ENCODE measurements around the gene GSTM3.
"Not testable (repeated sequence)": the region's sequence is repeated elsewhere in the genome, so short reads cannot be mapped to it uniquely, and the experiment has no call there.

Gene GSTM3

DNA sequence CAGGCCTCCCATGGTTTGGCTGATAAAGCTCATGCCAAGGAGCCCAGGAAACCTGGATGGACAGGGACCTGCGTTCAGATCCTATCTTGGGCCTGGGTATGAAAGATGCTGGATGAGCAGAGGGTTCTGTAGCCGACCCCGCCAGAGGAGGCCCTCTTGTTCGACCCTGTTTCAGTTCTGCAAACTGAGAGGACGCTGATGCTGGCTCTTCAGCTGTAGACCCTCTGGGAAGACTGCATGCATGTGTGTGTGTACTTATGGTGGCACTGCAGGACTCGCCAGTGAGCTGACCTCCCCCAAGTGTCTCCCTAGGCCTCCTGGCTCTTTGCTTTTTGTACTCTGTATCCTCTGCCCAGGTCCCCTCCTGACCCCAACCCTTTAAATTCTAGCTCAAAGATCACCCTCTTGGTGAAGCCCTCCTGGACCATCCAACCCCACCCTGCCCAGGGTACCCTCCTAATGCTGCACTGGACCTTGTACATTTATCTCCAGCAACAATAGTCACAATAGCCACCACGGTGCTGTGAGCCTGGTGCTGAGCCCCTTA, 21.3 kb upstream of the GSTM3 start:
- no peak for DNase-seq (ENCODE audit: low read depth in 2 of 2)

DNA sequence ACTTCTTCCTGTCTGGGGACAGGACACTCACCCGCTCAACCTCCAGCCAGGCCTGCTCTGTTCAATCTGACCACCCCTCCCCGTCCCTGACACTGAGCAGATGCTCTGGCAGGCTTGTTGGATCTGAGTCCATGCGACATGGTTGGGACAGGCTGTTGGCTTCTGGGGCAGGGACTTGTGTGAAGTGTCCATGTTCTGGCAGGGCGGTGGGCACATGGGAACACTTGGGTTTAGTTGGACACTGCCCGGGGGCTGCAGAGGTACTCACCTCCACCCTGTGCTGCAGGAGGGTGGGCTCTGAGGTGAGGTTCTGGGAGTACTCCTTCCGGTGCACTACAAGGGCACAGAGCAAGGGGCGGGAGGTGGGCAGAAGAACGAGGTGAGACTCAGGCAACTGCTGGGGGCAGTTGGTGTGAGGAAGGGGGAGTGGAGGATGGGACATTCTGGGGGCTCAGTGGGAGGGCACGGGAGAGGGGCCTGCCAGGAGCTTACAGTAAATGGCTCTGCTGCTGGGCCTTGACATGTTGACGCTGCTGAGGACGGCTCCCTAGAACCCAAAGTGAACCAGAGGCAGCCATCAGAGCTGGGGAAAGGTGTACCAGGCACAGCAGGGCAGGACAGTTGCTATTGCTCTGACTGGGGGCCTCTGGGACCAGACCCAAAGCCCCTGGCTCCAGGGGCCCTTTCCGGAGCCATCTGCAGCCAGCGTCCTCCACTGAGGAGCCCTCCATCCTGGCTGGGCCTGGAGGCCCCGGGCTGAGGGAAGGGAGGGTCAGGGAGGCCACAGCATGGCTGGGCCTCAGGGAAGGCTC, 20.6 kb upstream of the GSTM3 start:
- no peak for DNase-seq (ENCODE audit: low read depth in 2 of 2)

DNA sequence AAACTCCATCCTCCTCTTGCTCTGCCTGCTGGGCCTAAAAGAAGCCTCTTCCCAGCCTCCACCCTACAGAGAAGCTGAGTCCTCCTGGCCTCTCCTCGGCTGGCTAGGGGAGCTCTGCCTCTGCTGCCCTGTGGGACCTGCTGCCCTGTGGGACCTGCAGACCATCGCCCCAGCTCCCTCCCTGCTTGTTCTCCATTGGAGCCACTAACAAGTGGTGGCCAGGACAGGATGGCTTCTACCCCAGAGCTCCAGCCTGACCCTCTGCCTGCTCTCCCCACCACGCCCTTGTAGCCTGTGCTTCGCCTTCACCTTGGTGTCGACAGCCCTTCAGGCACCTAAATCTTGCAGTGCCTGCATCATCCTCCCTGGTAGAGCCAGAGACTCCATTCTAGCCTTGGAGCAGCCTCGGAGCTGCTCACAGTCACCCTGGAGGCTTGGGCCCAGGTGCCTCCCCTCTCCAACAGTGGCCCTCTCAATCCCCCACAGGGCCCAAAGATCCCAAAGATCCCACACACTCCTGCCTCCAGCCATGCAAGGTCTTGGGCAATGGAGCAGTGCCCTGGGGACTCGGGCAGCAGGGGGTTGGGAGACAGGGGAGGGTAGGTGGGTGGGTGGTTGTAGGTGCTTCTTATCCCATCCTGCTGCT, 19.9 kb upstream of the GSTM3 start:
- DNase-seq (ENCODE audit: low read depth in 2 of 2): no peak

DNA sequence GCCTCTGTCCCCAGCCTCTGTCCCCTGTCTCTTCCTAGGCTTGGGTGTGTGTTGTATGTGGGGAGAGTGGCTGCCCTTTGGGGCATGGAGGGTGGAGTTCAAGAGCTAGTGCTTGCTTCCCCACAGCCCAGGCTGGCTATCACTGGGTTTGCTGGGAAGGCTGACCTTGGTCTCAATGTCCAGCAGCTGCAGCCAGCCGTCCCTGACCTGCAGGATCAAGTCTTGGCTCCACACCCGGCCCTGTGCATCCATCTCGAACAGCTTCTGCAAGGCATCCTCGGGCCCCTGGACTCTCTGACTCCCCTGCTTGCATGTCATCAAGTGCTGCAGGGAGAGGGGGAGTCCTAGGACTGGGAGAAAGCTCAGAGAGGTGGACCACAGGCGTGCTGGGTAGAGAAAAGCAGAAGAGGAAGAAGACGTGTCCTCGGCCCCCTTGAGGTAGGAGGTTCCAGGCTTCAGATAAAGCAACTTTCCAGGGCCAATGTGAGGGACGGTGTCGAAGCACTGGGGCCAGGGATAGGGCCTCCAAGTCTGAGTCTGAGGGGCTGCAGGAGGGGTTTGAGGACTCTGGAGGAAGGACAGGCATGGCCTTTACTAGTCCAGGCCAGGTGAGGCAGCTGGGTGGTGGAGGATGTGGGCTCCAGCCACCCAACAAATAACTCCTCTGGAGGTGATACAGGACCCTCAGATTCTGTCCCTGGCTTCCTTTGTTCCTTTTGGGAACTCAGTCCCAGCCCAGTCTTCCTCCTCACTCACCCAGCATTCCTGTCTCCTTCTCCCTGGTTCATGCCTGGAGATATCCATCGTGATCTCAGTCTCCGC, 18.9 kb upstream of the GSTM3 start:
- no peak for DNase-seq (ENCODE audit: low read depth in 2 of 2)

DNA sequence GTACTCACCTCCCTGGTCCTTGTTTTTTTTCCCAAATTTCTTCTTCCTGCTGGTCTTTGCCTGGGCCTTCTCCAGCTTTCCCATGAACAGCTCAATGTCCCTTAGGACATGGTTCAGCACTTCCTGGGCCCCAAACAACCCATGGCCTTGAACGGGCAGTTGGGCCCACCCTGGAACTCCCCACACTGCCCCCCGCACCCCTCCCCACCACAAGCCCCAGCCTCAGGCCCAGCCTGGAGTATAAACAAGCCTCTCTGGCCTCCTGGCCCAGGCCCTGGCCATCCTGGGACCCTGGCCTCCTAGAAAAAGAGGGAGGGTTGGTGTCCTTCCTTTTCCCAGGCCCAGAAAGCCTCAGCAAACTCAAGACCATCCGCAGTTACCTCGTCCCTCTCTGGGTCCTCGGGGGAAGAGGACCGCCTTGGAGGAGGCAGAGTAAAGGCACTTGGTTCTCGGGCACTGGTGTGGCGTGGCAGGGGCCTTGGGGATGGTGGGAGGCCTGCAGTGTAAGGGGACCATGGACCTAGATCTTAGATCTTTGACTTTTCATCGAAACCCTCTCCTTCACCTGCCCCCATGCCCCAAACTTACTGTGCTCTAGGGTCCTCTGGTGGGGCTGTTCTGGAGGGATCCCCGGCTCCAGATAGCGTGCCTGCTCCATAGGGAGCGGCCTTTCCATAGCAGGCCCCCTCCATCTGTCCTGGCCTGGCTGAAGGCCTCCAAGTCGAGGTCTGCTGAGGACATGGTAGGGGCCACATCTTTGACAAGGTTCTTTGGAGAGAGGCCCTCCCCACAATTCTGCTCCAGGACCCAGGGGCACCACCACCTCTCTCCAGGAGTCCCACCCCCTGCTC, 17.3 kb upstream of the GSTM3 start:
- DNase-seq (ENCODE audit: low read depth in 2 of 2): no peak

DNA sequence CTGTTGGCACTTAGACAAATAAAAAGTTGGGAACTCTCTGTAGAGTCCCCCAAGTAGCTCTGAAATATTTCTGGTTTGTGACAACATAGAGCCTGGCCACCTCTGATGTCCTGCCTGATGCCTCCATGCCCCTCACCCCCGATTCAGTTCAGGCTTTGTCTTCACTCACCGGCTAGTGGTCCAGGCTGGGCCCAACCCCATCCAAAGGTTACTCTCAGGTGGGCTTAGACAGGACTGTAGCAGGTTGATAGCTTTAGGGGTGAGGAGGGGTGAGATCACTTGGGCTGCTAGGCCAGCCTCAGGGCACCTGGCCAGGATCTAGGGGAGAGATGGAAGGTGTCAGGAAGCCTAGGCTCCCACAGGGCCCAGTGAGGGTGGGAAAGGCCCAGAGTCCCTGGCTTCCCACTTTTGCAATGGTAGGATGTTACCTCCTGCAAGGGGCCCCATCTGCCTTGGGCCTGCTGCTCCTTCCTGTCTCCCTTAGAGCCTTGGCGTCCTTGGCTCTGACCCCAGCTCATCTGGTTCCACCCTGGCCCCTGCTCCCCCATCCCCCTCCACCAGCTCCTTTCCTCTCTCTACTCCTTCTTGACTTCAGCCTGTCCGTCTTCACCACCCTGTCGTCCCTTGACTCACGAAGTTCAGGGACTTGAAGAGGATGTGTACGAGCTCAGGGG, 16.1 kb upstream of the GSTM3 start:
- DNase-seq (ENCODE audit: low read depth in 2 of 2): no peak

DNA sequence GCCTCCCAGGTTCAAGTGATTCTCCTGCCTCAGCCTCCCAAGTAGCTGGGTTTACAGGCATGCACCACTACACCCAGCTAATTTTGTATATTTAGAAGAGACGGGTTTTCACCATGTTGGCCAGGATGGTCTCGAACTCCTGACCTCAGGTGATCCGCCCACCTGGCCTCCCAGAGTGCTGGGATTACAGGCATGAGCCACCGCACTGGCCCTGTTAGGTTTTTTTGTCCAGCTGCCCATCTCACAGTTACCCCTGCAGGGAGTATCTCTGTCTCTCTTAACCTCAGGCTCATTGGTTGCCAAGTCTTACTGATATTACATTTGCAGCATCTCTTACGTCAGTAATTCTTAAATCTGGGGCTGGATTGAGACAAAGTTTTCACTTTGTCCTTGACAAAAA, 15.5 kb upstream of the GSTM3 start:
- not testable (repeated sequence) for DNase-seq (ENCODE audit: low read depth in 2 of 2)

DNA sequence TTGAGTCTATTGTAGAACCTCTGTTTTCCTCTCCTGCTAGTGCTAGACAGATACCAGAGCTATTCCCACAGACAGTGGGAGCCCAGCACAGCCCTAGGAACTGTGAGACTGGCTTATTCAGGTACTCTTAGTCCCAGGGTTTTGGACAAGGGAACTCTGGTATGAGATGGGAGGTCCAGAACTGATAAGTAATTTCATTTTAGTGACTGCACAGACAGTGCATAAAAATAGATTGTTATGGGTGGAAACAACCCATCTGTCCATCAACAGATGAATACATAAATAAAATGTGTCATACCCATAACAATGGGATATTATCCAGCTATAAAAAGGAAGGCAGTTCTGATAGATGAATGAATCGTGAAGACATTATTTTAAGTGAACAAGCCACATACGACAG, 13.9 kb upstream of the GSTM3 start:
- no peak for DNase-seq (ENCODE audit: low read depth in 2 of 2)

DNA sequence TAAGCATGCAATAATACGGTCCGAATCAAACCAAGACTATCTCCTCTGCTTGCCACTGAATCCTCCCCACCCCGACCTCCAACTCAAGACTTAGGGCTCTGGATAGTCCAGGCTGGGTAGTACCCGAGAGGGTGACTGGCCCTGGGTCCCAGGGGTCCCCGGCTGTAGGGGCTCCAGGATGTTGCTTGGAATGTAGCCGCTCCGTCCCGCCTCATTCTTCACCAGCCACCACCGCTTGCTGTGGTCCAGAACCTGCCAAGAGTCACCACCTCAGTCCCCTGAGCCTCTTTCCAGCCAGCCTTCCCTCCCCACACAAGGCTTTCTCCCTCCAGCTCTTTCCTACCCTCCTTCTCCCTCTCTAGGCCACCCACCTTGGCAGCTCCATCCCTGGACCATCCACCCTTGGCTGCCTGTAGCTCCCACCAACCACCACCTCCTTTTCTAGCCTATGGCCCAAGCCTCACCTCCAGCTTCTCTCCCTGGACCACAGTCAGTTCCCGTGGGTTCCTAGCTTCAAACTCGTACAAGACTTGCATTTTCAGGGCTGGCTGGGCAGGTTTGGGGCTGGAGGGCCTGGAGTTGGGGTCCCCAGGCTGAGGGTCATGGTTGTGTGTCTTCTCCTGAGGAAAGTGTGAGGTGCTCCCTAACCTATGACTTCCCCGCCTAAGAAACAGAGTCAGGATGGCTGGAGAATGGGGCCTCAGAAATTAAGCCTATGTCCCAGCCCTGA, 10.9 kb upstream of the GSTM3 start:
- DNase-seq (ENCODE audit: low read depth in 2 of 2): no peak

DNA sequence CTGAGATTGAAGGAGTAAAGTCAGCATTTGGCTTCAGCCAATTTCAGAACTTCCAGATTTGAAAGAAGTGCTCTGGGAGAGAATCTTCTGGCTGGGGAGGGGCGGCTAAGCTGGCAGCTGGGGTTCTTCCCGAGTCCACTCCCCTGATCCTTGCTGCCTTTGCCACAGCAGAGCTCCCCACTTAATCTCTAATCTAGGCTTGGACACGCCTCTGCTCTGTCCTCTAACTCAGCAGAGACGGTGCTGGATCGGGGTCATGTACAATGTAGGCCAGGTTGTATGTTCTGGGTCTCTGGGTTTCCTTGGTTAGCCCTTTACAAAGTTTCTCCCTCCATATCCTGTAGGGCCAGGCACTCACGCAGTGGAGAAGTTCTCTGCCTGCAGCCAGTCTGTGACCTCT, 10.1 kb upstream of the GSTM3 start:
- DNase-seq (ENCODE audit: low read depth in 2 of 2): no peak

DNA sequence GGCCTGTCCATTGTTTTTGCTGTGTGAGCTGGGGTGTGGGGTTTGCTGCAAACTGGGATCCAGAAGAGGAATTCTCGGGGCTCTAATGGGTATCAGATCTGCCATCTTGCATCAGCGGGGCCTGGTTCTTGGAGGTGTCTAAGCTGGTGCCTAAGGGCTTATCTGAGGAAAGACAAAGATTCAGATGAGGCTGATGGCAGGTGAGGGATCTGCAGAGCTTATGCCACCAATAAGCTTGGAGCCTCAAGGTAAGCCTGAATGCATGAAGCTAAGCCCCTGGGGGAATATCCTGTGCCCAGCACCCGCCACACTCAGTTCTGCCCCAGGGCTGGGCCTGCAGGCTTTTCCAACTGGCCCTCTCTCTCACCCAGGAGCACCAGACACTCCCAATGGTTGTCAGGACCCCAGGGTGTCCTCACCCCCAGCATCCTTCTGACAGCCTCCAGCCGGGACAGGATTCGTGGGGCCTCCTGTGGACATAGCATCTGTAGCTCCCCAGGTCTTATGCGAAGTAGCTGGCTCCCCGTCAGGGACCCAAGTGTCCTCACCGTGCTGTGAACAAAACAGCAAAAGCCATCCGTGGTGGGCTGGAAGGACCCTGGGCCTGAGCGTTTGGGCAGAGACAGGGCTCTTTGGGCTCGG, 9.5 kb upstream of the GSTM3 start:
- no peak for DNase-seq (ENCODE audit: low read depth in 2 of 2)

DNA sequence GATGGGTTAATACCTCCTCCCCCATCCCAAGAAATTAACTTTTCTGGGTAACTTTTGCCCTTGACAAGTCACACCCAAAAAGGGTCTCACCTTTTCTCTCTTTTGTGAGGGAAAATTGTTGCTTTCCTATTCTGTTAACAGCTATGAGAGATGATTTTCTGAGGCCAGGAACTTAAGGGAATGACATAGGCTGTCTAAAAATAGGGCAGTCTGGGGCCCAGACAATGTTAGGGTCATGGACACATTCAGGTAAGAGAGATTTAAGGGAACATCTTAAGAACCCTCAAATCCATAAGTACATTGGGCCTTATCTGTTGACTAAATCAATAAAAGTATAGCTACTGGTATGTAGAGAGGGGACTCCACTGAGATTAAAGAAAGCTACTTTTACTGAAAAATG, 8.4 kb upstream of the GSTM3 start:
- no peak for DNase-seq (ENCODE audit: low read depth in 2 of 2)

DNA sequence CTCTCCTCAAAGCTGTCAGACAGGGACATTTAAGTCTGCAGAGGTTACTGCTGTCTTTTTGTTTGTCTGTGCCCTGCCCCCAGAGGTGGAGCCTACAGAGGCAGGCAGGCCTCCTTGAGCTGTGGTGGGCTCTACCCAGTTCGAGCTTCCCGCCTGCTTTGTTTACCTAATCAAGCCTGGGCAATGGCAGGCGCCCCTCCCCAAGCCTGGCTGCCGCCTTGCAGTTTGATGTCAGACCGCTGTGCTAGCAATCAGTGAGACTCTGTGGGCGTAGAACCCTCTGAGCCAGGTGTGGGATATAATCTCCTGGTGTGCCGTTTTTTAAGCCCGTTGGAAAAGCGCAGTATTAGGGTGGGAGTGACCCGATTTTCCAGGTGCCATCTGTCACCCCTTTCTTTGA, 7.5 kb upstream of the GSTM3 start:
- not testable (repeated sequence) for DNase-seq (ENCODE audit: low read depth in 2 of 2)

DNA sequence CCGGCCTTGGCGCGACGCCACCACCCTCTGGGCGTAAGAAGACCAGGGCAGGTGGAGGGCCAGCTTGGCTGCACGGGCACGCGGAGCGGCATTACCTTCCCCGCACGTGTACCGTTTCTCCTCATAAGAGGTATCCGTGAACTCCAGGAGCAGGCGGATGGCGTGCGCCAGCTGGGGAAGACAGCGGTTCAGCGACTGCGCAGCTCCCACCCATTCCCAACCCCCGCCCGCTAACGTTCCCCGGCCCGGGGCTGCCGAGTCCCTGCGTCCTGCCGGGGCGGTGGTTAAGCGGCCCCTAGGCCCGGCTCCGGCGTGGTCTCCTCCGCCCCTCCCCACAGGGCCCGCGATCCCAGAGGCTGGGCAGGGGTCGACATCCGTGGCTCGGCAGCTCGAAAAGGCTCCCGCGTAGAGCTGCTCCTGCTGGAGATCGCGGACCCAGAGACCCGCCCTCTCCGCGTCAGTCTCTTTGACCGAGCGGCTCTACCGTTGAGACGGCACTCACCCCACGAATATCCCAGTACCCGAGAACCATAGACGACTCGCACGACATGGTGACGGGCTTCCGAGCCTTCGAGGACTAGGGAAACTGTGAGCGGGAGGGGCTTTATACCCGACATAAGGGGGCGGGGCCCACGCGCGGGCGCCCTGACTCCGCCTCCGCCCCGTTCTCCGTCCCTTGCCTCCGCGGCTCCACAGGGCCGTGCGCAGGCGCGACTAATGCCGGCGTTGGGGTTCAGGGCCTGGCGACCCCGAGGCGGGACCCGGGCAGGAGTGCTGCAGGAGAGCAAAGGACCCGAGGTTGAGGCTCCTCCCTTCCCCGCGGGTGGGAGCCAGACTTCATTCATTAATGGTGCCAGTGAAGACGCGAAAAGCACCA, 862 bp downstream of the GSTM3 start:
- peak; percentile 70 to 76 for DNase-seq (ENCODE audit: low read depth in 2 of 2)

DNA sequence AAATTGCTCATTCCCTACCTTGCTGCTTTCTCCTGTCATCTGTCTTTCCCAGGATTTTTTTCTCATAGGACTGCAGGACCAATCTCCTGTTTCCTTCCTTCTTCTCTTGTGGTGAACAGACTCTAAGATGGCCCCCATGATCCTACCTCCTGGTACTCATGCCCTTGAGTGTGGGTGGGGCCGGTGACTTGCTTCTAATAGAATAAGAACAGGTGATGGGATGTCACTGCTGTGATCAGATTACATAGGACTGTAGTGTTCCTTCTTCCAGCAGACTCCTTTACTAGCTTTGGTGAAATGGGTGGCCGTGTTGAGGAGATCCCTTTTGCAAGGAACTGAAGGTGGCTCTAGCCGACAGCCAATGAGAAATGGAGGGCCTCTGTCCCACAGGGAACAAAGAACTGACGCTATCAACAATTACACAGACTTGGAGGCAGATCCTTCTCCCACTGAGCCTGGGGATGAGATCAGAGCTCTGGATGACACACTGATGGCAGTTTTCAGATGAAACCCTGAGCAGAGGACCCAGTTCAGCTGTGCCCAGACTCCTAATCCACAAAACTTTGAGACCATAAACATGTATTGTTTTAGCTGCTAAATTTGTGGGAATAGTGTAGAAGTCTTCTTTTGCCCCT, 7.5 kb downstream of the GSTM3 start:
- DNase-seq (ENCODE audit: low read depth in 2 of 2): no peak

DNA sequence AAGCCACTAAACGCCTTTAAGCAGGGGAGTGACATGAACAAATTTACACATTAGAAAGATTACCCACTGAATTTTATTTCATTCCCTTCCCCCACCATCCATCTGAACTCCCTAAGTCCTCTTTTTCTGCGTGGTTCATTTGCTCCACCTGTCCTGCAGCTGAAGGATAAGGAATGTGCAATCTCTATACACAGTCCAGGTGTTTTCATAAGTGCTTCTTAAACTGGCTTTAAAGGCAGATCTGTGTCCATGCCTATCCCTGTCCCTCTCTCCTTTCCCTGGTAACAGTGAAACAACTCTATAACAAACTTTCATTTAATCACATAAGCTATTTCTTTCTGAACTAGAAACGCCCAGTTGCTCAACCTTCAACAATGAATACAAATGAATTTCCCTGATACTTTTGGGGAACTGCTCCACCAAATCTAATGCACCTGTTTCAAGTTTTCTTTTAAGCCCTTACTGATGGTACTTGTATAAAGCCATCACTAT, 8.4 kb downstream of the GSTM3 start:
- no peak for DNase-seq (ENCODE audit: low read depth in 2 of 2)

DNA sequence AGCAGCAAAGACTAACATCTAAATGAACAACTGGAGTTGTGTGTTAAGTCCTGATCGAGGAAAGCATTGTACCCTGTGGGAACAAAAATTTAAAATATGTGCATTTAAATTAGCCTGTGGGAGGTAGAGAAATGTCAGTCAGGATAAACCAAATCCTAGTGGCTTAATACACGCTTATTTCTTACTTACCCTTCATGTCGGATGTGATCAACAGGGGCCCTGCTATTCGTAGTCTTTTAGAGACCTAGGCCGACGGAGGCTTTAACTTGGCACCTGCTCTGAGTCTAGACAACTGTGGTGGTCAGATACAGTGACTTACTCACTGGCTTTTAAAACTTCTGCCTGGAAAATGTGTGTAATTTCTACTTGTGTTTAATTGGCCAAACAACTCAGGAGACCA, 10.2 kb downstream of the GSTM3 start:
- no peak for DNase-seq (ENCODE audit: low read depth in 2 of 2)

DNA sequence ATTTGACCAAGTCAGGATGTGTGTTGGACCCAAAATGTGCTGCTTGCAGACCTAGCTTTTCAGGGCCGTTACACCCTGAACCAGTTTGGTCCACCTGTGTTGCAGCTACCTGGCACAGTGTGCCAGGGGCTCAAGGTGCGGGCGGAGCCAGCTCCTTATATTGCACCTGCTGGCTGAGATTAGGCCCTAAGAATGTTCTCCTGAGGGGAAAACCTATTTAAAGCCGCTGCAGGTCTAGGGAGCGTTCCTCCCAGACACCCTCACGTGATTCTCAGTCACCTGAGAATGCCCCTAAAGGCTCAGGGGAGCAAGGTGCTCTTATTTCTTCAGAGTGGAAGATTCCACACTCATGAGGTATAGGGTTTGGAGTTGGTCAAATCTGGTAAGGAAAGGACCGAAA, 12.0 kb downstream of the GSTM3 start:
- no peak for DNase-seq (ENCODE audit: low read depth in 2 of 2)

Data from stimulated activated CD4-positive, alpha-beta T cell treated with anti-CD3 and anti-CD28 coated beads, Interleukin-4, amount 100 ng/mL, for 48 hours (primary cell).